Right hindlimb (tissue), 1 donor: ENCODE measurements around the gene FAM9C.

ENCODE experiments used
- DNase-seq: peaks from one replicate; pipeline ENCODE4 v3.0.0-alpha.2; 2018

The FAM9C gene

GRCh38 chrX:13001961-13002671 lies 42.3 kb downstream of the FAM9C start:
- DNase-seq, result no peak

GRCh38 chrX:13001097-13001496 lies 43.3 kb downstream of the FAM9C start:
- DNase-seq, result no peak

GRCh38 chrX:13000301-13000811 lies 44.1 kb downstream of the FAM9C start:
- no peak for DNase-seq

- no peak for DNase-seq
These were observed 45.0 kb downstream of the FAM9C start for GRCh38 chrX:12999422-12999821.

GRCh38 chrX:12997906-12998687 lies 46.3 kb downstream of the FAM9C start:
- no peak for DNase-seq

GRCh38 chrX:12996934-12997435 lies 47.4 kb downstream of the FAM9C start:
- DNase-seq, result no peak

- DNase-seq, result no peak
These were observed 50.1 kb downstream of the FAM9C start for GRCh38 chrX:12994321-12994720.

GRCh38 chrX:12993826-12994225 lies 50.6 kb downstream of the FAM9C start:
- no peak for DNase-seq

GRCh38 chrX:12992544-12993118 lies 51.8 kb downstream of the FAM9C start:
- DNase-seq, result no peak

GRCh38 chrX:12991575-12991974 lies 52.8 kb downstream of the FAM9C start:
- no peak for DNase-seq

- DNase-seq, result no peak
These were observed 55.0 kb downstream of the FAM9C start for GRCh38 chrX:12989461-12989860.

GRCh38 chrX:12988797-12989196 lies 55.6 kb downstream of the FAM9C start:
- DNase-seq, result no peak

GRCh38 chrX:12987900-12988594 lies 56.4 kb downstream of the FAM9C start:
- DNase-seq, result no peak

- no peak for DNase-seq
These were observed 57.1 kb downstream of the FAM9C start for GRCh38 chrX:12987340-12987739.

GRCh38 chrX:12986886-12987285 lies 57.5 kb downstream of the FAM9C start:
- DNase-seq, result no peak

- no peak for DNase-seq
These were observed 58.1 kb downstream of the FAM9C start for GRCh38 chrX:12986164-12986779.
